H1 (cell line): ENCODE results near the gene TLE4. TPM values are rescaled to one million over a fixed set of nuclear protein-coding genes. Genes with fewer than 3 reads are reported as not detected.

ENCODE experiments used
- CTCF ChIA-PET: fragments of 300-600 bp; sonication (Branson Sonifier 250); formaldehyde crosslinking; loops from one replicate; lab custom pipeline; 2021; ENCODE audit not compliant: partially characterized antibody; lab: Charles Lee
- POLR2A ChIA-PET: fragments of 300-600 bp; sonication (Branson Sonifier 250); formaldehyde crosslinking; loops from one replicate; lab custom pipeline; 2021; ENCODE audit warnings: inconsistent platforms; ENCODE audit not compliant: partially characterized antibody; lab: Charles Lee
- DNase-seq, 2 experiments: peaks; one replicate each; pipeline versions ENCODE4 v3.0.0 to v3.0.0-alpha.2; 2010 to 2022; ENCODE audit warnings: low spot score in 2 of 2, low read depth in 1 of 2, mixed read lengths in 1 of 2
- FAIRE-seq: peaks from 2 replicates; lab custom pipeline; 2011; peaks lifted over from hg19 to GRCh38; lab: Jason Lieb, UNC
- H2AFZ ChIP-seq: 2 replicates; pipeline ENCODE4 v1.8.1; 2012; ENCODE audit warnings: low read length, inconsistent platforms
- H2AK5ac ChIP-seq: 2 replicates; pipeline ENCODE4 v1.6.1; 2013; ENCODE audit warnings: low read depth, low read length
- H2BK120ac ChIP-seq: replicated peaks from 2 replicates; pipeline ENCODE3; 2013; ENCODE audit warnings: low read depth, low read length, inconsistent platforms
- H2BK12ac ChIP-seq: 2 replicates; pipeline ENCODE4 v1.6.1; 2013; ENCODE audit warnings: low read depth, low read length
- H2BK15ac ChIP-seq: 2 replicates; pipeline ENCODE4 v1.6.1; 2013; ENCODE audit warnings: low read length
- H2BK20ac ChIP-seq: 2 replicates; pipeline ENCODE4 v1.6.1; 2013; ENCODE audit warnings: low read length
- H2BK5ac ChIP-seq: 2 replicates; pipeline ENCODE4 v1.6.1; 2013; ENCODE audit warnings: low read depth, low read length
- H3K14ac ChIP-seq: 2 replicates; pipeline ENCODE4 v1.6.1; 2013; ENCODE audit warnings: inconsistent platforms; ENCODE audit not compliant: insufficient read length
- H3K18ac ChIP-seq: 2 replicates; pipeline ENCODE4 v1.6.1; 2013; ENCODE audit warnings: low read length; ENCODE audit errors: extremely low read depth
- H3K23ac ChIP-seq: 2 replicates; pipeline ENCODE4 v1.6.1; 2013; ENCODE audit warnings: inconsistent platforms; ENCODE audit not compliant: insufficient read length
- H3K23me2 ChIP-seq: 2 replicates; pipeline ENCODE4 v1.6.1; 2013; ENCODE audit warnings: low read depth, low read length
- H3K27ac ChIP-seq: 2 replicates; pipeline ENCODE4 v1.6.1; 2011; ENCODE audit warnings: low read depth, low read length, inconsistent platforms
- H3K27me3 ChIP-seq, 4 experiments: replicated peaks in 1 of 4; 1 replicate in 1 of 4; 2 replicates in 3 of 4; pipeline versions ENCODE4 v1.6.1 to v1.8.1; 2011 to 2013; ENCODE audit warnings: low read length in 3 of 4, mild to moderate bottlenecking in 3 of 4, inconsistent platforms in 2 of 4, mixed read lengths in 2 of 4, moderate library complexity in 1 of 4; ENCODE audit not compliant: control insufficient read depth in 3 of 4, insufficient read depth in 3 of 4; ENCODE audit errors: extremely low read depth in 1 of 4
- H3K36me3 ChIP-seq, 4 experiments: 2 replicates each; pipeline versions ENCODE4 v1.6.1 to v1.8.1; 2011 to 2013; ENCODE audit warnings: mild to moderate bottlenecking in 4 of 4, low read length in 3 of 4, moderate library complexity in 2 of 4, control low read depth in 1 of 4, inconsistent platforms in 1 of 4; ENCODE audit not compliant: insufficient read depth in 4 of 4, control insufficient read depth in 2 of 4
- H3K4ac ChIP-seq: replicated peaks from 2 replicates; pipeline ENCODE3; 2013; ENCODE audit warnings: low read length, low read depth, mixed read lengths, inconsistent platforms; ENCODE audit not compliant: insufficient read length
- H3K4me1 ChIP-seq, 4 experiments: replicated peaks in 1 of 4; 1 replicate in 1 of 4; 2 replicates in 3 of 4; pipeline versions ENCODE4 v1.6.1 to v1.8.1; 2011 to 2013; ENCODE audit warnings: low read length in 3 of 4, inconsistent platforms in 2 of 4, mixed read lengths in 1 of 4; ENCODE audit not compliant: insufficient read depth in 4 of 4, control insufficient read depth in 3 of 4
- H3K4me2 ChIP-seq, 2 experiments: 2 replicates each; pipeline versions ENCODE4 v1.6.1 to v1.8.1; 2011 to 2013; ENCODE audit warnings: low read depth in 2 of 2, low read length in 2 of 2, control low read depth in 1 of 2, inconsistent platforms in 1 of 2, mild to moderate bottlenecking in 1 of 2; ENCODE audit not compliant: insufficient read depth in 1 of 2
- H3K4me3 ChIP-seq, 4 experiments: fragments of 200-600, 300-600 bp in 1 of 4; sonication (generic), shearing (Covaris generic), sonication (Bioruptor Twin) in 1 of 4; 2 replicates each; pipeline versions ENCODE4 v1.5.1 to v1.8.1; 2011 to 2016; ENCODE audit warnings: low read length in 4 of 4, low read depth in 3 of 4, control low read depth in 2 of 4, inconsistent platforms in 2 of 4, mild to moderate bottlenecking in 2 of 4, mixed read lengths in 1 of 4, moderate library complexity in 1 of 4; ENCODE audit not compliant: insufficient read depth in 2 of 4; ENCODE audit errors: extremely low read depth in 1 of 4
- H3K56ac ChIP-seq: replicated peaks from 2 replicates; pipeline ENCODE3; 2013; ENCODE audit warnings: low read depth, mild to moderate bottlenecking, mixed read lengths, low read length, inconsistent platforms; ENCODE audit not compliant: insufficient read length
- H3K79me1 ChIP-seq: 2 replicates; pipeline ENCODE4 v1.6.1; 2013; ENCODE audit warnings: low read depth, low read length, control low read depth
- H3K79me2 ChIP-seq, 2 experiments: 2 replicates each; pipeline versions ENCODE4 v1.6.1 to v1.8.1; 2012 to 2013; ENCODE audit warnings: low read length in 2 of 2, mild to moderate bottlenecking in 2 of 2, inconsistent platforms in 1 of 2; ENCODE audit not compliant: insufficient read depth in 2 of 2, control insufficient read depth in 1 of 2
- H3K9ac ChIP-seq, 4 experiments: replicated peaks in 1 of 4; 1 replicate in 1 of 4; 2 replicates in 3 of 4; pipeline versions ENCODE4 v1.6.1 to v1.8.1; 2011 to 2013; ENCODE audit warnings: low read depth in 3 of 4, low read length in 3 of 4, control low read depth in 2 of 4, mild to moderate bottlenecking in 2 of 4, moderate library complexity in 2 of 4, inconsistent platforms in 1 of 4; ENCODE audit errors: extremely low read depth in 1 of 4
- H3K9me3 ChIP-seq, 2 experiments: 2 replicates each; pipeline versions ENCODE4 v1.6.1 to v1.8.1; 2012 to 2013; ENCODE audit warnings: mild to moderate bottlenecking in 2 of 2, moderate library complexity in 2 of 2, control low read depth in 1 of 2, inconsistent platforms in 1 of 2, low read depth in 1 of 2, low read length in 1 of 2, mixed read lengths in 1 of 2; ENCODE audit not compliant: insufficient read depth in 2 of 2
- H4K20me1 ChIP-seq, 2 experiments: replicated peaks in 1 of 2; 2 replicates each; pipeline versions ENCODE3 to v1.8.1; 2011 to 2013; ENCODE audit warnings: inconsistent platforms in 2 of 2, low read length in 2 of 2, mild to moderate bottlenecking in 1 of 2; ENCODE audit not compliant: insufficient read depth in 2 of 2, control insufficient read depth in 1 of 2
- H4K5ac ChIP-seq: 2 replicates; pipeline ENCODE4 v1.6.1; 2013; ENCODE audit warnings: low read length, low read depth, mixed read lengths, inconsistent platforms; ENCODE audit not compliant: insufficient read length
- H4K8ac ChIP-seq: 2 replicates; pipeline ENCODE4 v1.8.0; 2013; ENCODE audit warnings: mild to moderate bottlenecking, moderate library complexity, low read length, inconsistent platforms; ENCODE audit not compliant: insufficient read depth; ENCODE audit errors: extremely low read depth
- H4K91ac ChIP-seq: replicated peaks from 2 replicates; pipeline ENCODE3; 2013; ENCODE audit warnings: low read length, mixed read lengths, inconsistent platforms; ENCODE audit not compliant: insufficient read length
- EGR1 ChIP-seq: IDR thresholded peaks from 2 replicates; pipeline ENCODE4 v1.6.1; 2011; ENCODE audit warnings: low read depth, low read length, borderline replicate concordance
- RNF2 ChIP-seq: fragments of 200-900, 300-1000 bp; sonication (generic); IDR thresholded peaks from 2 replicates; pipeline ENCODE4 v1.7.1; 2016; ENCODE audit warnings: borderline replicate concordance, low read depth, mild to moderate bottlenecking, antibody characterized with exemption, low read length; ENCODE audit not compliant: poor library complexity, severe bottlenecking; ENCODE audit errors: missing control alignments
- SP2 ChIP-seq: IDR thresholded peaks from 2 replicates; pipeline ENCODE4 v1.6.1; 2012; ENCODE audit warnings: mild to moderate bottlenecking, low read length, inconsistent platforms
- TCF12 ChIP-seq: IDR thresholded peaks from 2 replicates; pipeline ENCODE4 v1.6.1; 2011; ENCODE audit warnings: low read depth, mild to moderate bottlenecking, low read length
- TEAD4 ChIP-seq: IDR thresholded peaks from 2 replicates; pipeline ENCODE4 v1.6.1; 2012; ENCODE audit warnings: low read depth, low read length, inconsistent platforms, mixed read lengths
- WGBS, 2 experiments: shearing (Covaris generic) in 1 of 2; methylation state at CpG; one replicate each; pipeline versions ENCODE4 v1.1.6 to v1.1.7; 2013 to 2015; ENCODE audit warnings: low lambda C conversion rate in 2 of 2, mixed read lengths in 2 of 2, inconsistent platforms in 1 of 2, low coverage in 1 of 2, missing lambda C conversion rate in 1 of 2; ENCODE audit not compliant: insufficient replicate concordance in 2 of 2, insufficient coverage in 1 of 2, insufficient read length in 1 of 2; ENCODE audit errors: extremely low coverage in 1 of 2, missing lambda C conversion rate in 1 of 2; 5-methylcytosine and 5-hydroxymethylcytosine counted together
- polyA plus RNA-seq, 7 experiments: library from polyadenylated mRNA; depleted of rRNA in 3 of 7; stranded (reverse) in 5 of 7; unstranded in 2 of 7; fragments of >200 nt in 5 of 7; fragments of 200-250 nt in 2 of 7; gene quantifications; 1 replicate in 5 of 7; 2 replicates in 1 of 7; 4 replicates in 1 of 7; pipeline versions ENCODE4 v1.2.1 to v1.2.3, GENCODE V29; 2011 to 2013; ENCODE audit warnings: missing spikeins in 2 of 7, mixed read lengths in 2 of 7
- total RNA-seq: library from RNA; stranded (reverse); fragmentation: NEBNext Ultra II Directional; extraction: Animal tissue kit (Norgen Biotek cat#: 25700); gene quantifications from 2 replicates; pipeline ENCODE4 v1.2.1, GENCODE V29; 2021

TLE4 gene
- total and polyA plus RNA-seq, 2 of the 8 experiments (the other 6 are each of a cell fraction or from before 2014, with no cell fraction given), result 32.4 to 36.9 TPM

DNA sequence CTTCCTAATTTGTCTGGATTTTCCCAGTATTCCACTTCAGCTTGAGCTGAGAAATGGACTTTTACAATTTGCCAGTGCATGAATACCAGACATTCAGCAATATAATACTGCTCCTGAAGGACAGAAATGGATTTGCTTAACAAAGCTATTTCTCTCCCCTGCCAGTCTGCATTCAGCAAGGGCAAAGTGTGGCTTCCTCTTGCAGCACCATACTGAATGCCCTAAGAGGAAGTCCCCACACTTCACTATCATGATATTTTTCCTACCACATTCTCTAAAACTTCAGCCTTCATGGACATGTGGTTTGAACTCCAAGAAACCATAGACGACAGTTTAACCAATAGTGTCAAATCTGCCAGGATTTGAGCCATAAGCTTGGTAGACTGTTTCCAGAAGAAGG is 19.8 kb upstream of the TLE4 start:
- no peaks in the 10 kb centered on the region for H3K79me2 ChIP-seq
- H4K5ac ChIP-seq, result no peak overlapping the region
- no peaks in the 10 kb centered on the region for H3K23me2 ChIP-seq
- no peaks in the 10 kb centered on the region for H3K4me1 ChIP-seq
- H4K91ac ChIP-seq, result no peak overlapping the region
- no peak overlapping the region for H2BK15ac ChIP-seq
- ChIA-PET CTCF (interaction anchor here (1.3 kb wide), 1 partner anchor 9 kb away, joined by 4 read pairs; no protein-coding TSS in a partner anchor), POLR2A (no interaction called here)
- H3K9me3 ChIP-seq, result no peaks in the 10 kb centered on the region
- H3K4me2 ChIP-seq, result no peak overlapping the region
- no peak overlapping the region for H3K18ac ChIP-seq
- no peak overlapping the region for H3K14ac ChIP-seq
- H4K20me1 ChIP-seq, result no peaks in the 10 kb centered on the region
- no peak overlapping the region for H2AK5ac ChIP-seq
- H3K56ac ChIP-seq, result no peak overlapping the region
- no peaks in the 10 kb centered on the region for H3K36me3 ChIP-seq
- no peak overlapping the region for H3K23ac ChIP-seq
- H2AFZ ChIP-seq, result no peak overlapping the region
- H2BK5ac ChIP-seq, result no peak overlapping the region
- no peak overlapping the region for H3K27ac ChIP-seq
- H2BK120ac ChIP-seq, result no peak overlapping the region
- H3K4me3 ChIP-seq, result no peak overlapping the region
- no peak overlapping the region for H3K4ac ChIP-seq
- FAIRE-seq, result no peak
- no peaks in the 10 kb centered on the region for H3K79me1 ChIP-seq
- H4K8ac ChIP-seq, result no peak overlapping the region
- H3K27me3 ChIP-seq, result no peaks in the 10 kb centered on the region
- H2BK20ac ChIP-seq, result no peak overlapping the region
- WGBS, 2 experiments, result 100% methylated on average over 1 of the region's 1 CpG; no CpG with 5 or more reads in 1 of the 2 experiments
- no peak overlapping the region for H2BK12ac ChIP-seq
- no peak for DNase-seq
- H3K9ac ChIP-seq, result no peak overlapping the region
- TF ChIP-seq SP2 (no peak), TCF12 (no peak), RNF2 (no peak), TEAD4 (no peak), EGR1 (no peak)
